AG08396 (cell line): ENCODE data around the gene LSM14A.

Experiments used
- DNase-seq: peaks from one replicate; pipeline ENCODE4 v3.0.0; 2012; ENCODE audit warnings: low spot score, mixed read lengths

Gene LSM14A

GRCh38 chr19:34256835-34257558 lies 84.7 kb downstream of the LSM14A start:
- DNase-seq: no peak

GRCh38 chr19:34257559-34257924 lies 85.2 kb downstream of the LSM14A start:
- DNase-seq: no peak

GRCh38 chr19:34259367-34260095 lies 87.2 kb downstream of the LSM14A start:
- no peak for DNase-seq

- peak; percentile 41 for DNase-seq
These were observed 88.5 kb downstream of the LSM14A start for GRCh38 chr19:34260771-34261173.

- no peak for DNase-seq
These were observed 89.2 kb downstream of the LSM14A start for GRCh38 chr19:34261334-34262109.

- DNase-seq: no peak
These were observed 91.5 kb downstream of the LSM14A start for GRCh38 chr19:34263745-34264237.

GRCh38 chr19:34265221-34265650 lies 92.9 kb downstream of the LSM14A start:
- DNase-seq: no peak

- no peak for DNase-seq
These were observed 96.8 kb downstream of the LSM14A start for GRCh38 chr19:34269081-34269480.

GRCh38 chr19:34269489-34269888 lies 97.2 kb downstream of the LSM14A start:
- no peak for DNase-seq

- DNase-seq: peak; percentile 41
These were observed 97.8 kb downstream of the LSM14A start for GRCh38 chr19:34269968-34270621.

- DNase-seq: no peak
These were observed 100.8 kb downstream of the LSM14A start for GRCh38 chr19:34273121-34273520.

- peak; percentile 55 for DNase-seq
These were observed 102.1 kb downstream of the LSM14A start for GRCh38 chr19:34274284-34274826.

- peak; percentile 63 for DNase-seq
These were observed 102.7 kb downstream of the LSM14A start for GRCh38 chr19:34274827-34275625.

- no peak for DNase-seq
These were observed 103.4 kb downstream of the LSM14A start for GRCh38 chr19:34275705-34276104.

GRCh38 chr19:34276614-34277013 lies 104.3 kb downstream of the LSM14A start:
- DNase-seq: no peak

GRCh38 chr19:34277244-34277643 lies 104.9 kb downstream of the LSM14A start:
- DNase-seq: no peak

- DNase-seq: no peak
These were observed 106.5 kb downstream of the LSM14A start for GRCh38 chr19:34278783-34279182.
